ENCODE results near the gene CCDC85A.

Gene CCDC85A

DNA sequence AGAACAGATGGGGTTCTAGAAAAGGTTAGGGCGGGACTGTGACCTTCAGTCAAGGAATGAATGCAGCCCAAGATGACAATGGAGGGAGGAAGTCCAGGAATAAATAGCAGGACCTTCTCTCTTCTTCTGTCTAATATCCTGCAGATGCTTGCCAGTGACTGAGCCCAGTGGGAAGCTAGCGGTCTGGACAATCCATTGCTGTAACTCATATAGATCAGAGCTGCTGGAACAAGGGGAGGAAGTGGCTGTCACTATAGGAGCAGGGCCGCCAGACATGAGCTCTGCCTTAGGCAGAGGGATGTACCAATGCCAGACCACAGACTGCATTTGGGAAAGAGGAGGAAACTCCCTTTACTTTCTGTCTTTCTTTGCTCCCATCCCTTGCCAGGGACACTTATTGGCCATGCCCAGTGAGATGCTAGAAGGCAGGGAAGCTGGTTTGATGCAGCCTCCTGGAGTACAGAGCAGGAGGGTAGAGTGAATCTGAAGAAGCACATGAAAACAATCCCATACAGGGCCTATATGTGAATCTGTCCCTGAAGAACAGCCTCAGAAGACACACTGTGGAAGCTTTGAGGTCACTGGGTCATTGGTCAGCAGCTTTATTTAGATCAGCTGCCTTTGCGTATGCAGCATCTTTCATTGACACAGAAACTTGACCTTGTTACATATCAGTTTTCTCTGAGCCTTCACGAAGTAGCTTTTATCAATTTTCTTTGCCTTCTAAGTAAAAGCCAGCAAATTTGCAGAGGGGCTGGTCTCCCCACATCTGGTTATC, 65.4 kb downstream of the CCDC85A start:
- Mint-ChIP-seq H3K4me1 (no peaks in the 10 kb centered on the region), H3K4me3 (no peak overlapping the region), H3K27me3 (no peaks in the 10 kb centered on the region), H3K27ac (no peak overlapping the region), H3K36me3 (no peaks in the 10 kb centered on the region), H3K9me3 (no peaks in the 10 kb centered on the region)

GRCh38 chr2:56250153-56250729, 66.5 kb downstream of the CCDC85A start:
- Mint-ChIP-seq H3K36me3 (no peaks in the 10 kb centered on the region), H3K9me3 (no peaks in the 10 kb centered on the region), H3K27me3 (no peaks in the 10 kb centered on the region), H3K4me1 (no peaks in the 10 kb centered on the region), H3K4me3 (no peak overlapping the region), H3K27ac (no peak overlapping the region)

DNA sequence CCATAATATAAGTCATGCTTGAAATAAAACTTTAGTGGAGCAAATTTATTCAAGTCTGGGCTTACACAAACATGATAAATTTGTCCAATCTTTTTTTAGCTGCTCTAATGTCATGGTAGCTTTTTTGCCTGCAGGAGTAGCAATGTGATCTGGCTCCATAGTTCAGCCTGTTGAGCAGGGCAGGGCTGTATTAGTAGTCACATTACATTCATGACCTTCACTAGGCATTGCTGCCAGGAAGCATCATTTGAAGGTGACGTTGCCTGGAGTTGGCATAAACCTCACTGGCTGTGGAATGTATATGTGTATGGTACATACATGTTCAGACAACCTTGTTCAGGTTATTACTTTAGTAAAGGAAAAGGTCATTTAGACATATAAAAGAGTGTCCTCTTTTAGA, 76.6 kb downstream of the CCDC85A start:
- Mint-ChIP-seq H3K27me3 (no peaks in the 10 kb centered on the region), H3K27ac (no peak overlapping the region), H3K36me3 (no peaks in the 10 kb centered on the region), H3K4me1 (no peaks in the 10 kb centered on the region), H3K4me3 (no peak overlapping the region), H3K9me3 (no peaks in the 10 kb centered on the region)

DNA sequence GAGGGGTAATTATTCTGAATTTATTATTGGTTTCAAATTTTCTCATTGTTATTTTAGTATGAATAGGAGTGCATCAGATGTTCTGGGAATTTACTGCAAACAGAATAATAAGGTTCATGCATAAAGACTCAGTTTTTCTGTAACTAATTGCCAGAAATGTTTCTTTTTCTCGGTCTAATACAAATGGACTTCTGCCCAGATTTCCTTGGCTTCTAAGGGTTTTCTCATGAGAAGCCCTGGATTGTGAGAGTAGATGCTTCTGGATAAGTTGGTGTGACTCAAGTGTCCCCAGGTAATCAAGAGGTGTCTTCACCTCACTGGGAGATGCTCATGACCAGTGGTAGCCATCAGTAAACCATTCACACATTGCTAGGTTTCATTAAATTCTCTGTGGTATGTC, 78.5 kb downstream of the CCDC85A start:
- Mint-ChIP-seq H3K36me3 (no peaks in the 10 kb centered on the region), H3K4me3 (no peak overlapping the region), H3K9me3 (no peaks in the 10 kb centered on the region), H3K27me3 (no peaks in the 10 kb centered on the region), H3K4me1 (no peaks in the 10 kb centered on the region), H3K27ac (no peak overlapping the region)

GRCh38 chr2:56263876-56264275, 80.1 kb downstream of the CCDC85A start:
- Mint-ChIP-seq H3K36me3 (no peaks in the 10 kb centered on the region), H3K4me3 (no peak overlapping the region), H3K9me3 (no peaks in the 10 kb centered on the region), H3K27me3 (no peaks in the 10 kb centered on the region), H3K4me1 (no peaks in the 10 kb centered on the region), H3K27ac (no peak overlapping the region)

DNA sequence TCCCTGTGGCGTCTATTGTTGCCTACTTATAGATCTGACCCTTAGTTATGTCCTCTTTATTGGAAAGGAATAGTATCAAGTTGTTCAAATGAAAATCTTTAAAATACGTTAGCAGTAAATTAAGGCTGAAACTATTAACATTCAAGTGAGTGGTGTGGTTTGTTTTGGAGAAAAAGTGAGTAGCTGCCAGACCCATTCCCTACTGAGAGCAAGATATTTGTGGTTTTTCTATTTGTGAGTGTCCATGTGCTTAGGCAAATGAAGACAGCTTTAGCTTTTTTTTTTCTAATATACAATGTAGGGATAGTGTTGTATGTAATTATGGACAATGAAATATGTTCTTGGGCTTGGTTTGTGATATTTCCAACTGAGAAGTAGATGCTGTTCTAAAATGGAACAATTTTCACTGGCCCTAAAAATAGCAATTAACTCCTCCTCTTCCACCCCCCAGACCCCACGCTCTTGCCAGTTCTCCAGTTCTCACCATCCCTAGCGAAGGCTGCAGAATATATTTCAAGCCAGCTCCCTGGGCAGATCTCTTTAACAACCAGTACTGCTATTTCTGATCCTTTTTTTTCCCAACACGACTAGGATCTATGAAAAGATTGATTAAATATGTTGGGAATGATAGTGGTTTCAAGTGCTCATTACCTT, 83.1 kb downstream of the CCDC85A start:
- no peaks in the 10 kb centered on the region for H3K36me3 Mint-ChIP-seq
- H3K27ac Mint-ChIP-seq: no peak overlapping the region
- H3K4me3 Mint-ChIP-seq: no peak overlapping the region

DNA sequence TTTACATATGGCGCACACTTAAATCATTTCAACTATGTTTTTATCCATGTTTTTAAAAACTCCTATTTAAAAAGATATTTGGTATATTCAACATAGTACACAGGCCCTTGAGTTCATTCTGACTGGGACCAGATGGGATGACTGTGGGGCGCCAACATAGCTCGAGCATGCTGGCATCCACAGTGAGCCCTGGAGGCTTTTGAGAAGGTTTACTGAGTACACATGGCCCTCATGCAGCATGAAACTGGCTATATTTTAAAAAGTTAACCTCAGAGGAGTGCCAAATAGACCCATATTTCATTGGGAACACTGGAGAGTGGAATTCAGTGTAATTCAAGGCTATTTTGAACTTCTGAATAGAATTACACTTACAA, 83.6 kb downstream of the CCDC85A start:
- H3K9me3 Mint-ChIP-seq: no peaks in the 10 kb centered on the region
- no peak overlapping the region for H3K27ac Mint-ChIP-seq
- H3K36me3 Mint-ChIP-seq: no peaks in the 10 kb centered on the region
- H3K27me3 Mint-ChIP-seq: no peaks in the 10 kb centered on the region
- no peak overlapping the region for H3K4me3 Mint-ChIP-seq
- H3K4me1 Mint-ChIP-seq: no peaks in the 10 kb centered on the region

More for the DNA sequence above, 83.1 kb downstream of the CCDC85A start:
- Mint-ChIP-seq H3K27me3 (no peaks in the 10 kb centered on the region), H3K9me3 (no peaks in the 10 kb centered on the region), H3K4me1 (no peaks in the 10 kb centered on the region)

DNA sequence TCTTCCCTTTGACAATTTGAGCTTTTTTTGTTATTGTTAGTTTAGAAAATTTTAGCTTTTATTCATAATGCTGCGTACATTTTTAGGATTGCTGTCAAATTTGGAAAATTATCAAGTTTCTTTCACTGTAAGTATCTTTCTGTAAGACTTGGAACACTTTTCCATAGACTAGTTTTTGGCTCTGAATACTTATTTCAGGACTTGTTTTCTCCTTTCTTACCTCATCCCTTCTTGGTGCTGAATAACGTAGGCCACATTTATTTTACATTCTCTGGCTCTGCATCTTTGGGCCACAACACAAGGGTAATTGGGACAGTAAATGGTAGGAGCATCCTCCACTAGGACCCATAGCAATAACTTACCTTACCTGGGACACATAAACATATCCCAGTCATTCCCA, 85.1 kb downstream of the CCDC85A start:
- H3K4me1 Mint-ChIP-seq: no peaks in the 10 kb centered on the region
- no peak overlapping the region for H3K27ac Mint-ChIP-seq
- H3K9me3 Mint-ChIP-seq: no peaks in the 10 kb centered on the region
- H3K36me3 Mint-ChIP-seq: no peaks in the 10 kb centered on the region
- H3K4me3 Mint-ChIP-seq: no peak overlapping the region
- H3K27me3 Mint-ChIP-seq: no peaks in the 10 kb centered on the region

DNA sequence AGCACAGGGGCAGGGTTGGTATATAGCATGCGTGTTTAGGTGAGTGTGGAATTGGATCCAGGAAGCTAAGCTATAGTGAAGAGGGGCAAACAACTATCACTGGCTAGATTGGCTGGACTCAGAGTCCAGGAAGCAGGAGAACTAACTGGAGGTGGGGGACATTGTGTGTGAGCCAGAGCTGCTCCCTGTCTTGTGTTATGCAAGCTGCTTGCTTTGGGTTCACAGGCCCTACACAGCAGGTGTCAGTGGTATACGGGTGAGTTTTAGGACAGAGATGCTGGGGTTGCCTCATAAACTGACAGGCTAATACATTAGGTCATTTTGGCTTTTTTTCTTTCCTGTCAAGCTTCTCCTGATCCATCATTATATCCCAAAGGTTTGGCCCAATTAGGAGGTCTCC, 87.5 kb downstream of the CCDC85A start:
- no peaks in the 10 kb centered on the region for H3K27me3 Mint-ChIP-seq
- H3K36me3 Mint-ChIP-seq: no peaks in the 10 kb centered on the region
- no peaks in the 10 kb centered on the region for H3K4me1 Mint-ChIP-seq
- no peaks in the 10 kb centered on the region for H3K9me3 Mint-ChIP-seq
- H3K27ac Mint-ChIP-seq: no peak overlapping the region
- no peak overlapping the region for H3K4me3 Mint-ChIP-seq

- H3K36me3 Mint-ChIP-seq: no peaks in the 10 kb centered on the region
- no peak overlapping the region for H3K4me3 Mint-ChIP-seq
- no peaks in the 10 kb centered on the region for H3K4me1 Mint-ChIP-seq
- H3K9me3 Mint-ChIP-seq: no peaks in the 10 kb centered on the region
- no peak overlapping the region for H3K27ac Mint-ChIP-seq
- no peaks in the 10 kb centered on the region for H3K27me3 Mint-ChIP-seq
Observed at GRCh38 chr2:56285224-56285623, 101.4 kb downstream of the CCDC85A start.

DNA sequence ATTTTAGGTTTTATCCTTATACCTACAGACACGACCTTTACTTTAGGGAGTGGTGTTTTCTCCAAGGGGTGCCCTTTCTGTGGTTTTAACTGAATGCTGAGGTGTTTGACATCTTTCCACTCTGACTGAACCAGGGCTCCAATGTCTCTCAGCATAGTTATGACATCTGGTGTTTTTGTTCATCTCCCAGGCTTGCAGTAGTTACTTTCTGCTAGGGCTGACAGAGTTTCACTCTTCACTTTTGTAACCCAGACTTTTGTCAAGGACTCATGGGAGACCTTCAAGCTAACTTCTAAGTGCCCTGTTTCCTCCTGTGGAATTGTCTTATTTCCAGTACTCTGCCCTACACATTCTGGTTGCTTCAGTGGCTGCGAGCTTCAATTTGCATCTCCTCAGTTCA, 103.1 kb downstream of the CCDC85A start:
- H3K9me3 Mint-ChIP-seq: peaks cover 9% of the 10 kb centered on the region
- H3K27me3 Mint-ChIP-seq: no peaks in the 10 kb centered on the region
- no peaks in the 10 kb centered on the region for H3K36me3 Mint-ChIP-seq
- H3K4me1 Mint-ChIP-seq: no peaks in the 10 kb centered on the region
- H3K4me3 Mint-ChIP-seq: no peak overlapping the region
- no peak overlapping the region for H3K27ac Mint-ChIP-seq

- Mint-ChIP-seq H3K36me3 (no peaks in the 10 kb centered on the region), H3K4me1 (no peaks in the 10 kb centered on the region), H3K4me3 (no peak overlapping the region), H3K27ac (no peak overlapping the region), H3K9me3 (peaks cover 9% of the 10 kb centered on the region), H3K27me3 (no peaks in the 10 kb centered on the region)
Observed at GRCh38 chr2:56287508-56287907, 103.7 kb downstream of the CCDC85A start.

DNA sequence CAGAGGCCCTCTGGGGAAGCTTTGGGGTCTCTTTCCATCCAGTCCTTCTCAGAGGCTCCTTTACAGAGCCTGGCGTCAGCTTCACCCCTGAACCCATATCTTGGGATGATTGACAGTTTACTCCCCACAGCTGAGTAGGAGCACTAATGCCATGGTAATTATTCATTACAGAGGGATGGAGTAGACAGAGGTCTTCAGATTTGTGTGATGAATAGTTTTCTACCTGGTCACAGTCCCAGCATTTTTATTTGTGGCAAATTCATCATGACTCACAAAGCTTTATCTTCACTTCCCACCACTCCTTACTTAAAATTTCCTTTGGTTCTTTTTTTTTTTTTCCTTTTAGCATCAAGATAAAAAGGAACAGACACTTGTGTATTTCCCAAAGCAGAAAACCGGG, 104.2 kb downstream of the CCDC85A start:
- Mint-ChIP-seq H3K36me3 (no peaks in the 10 kb centered on the region), H3K9me3 (peaks cover 9% of the 10 kb centered on the region), H3K4me1 (no peaks in the 10 kb centered on the region), H3K4me3 (no peak overlapping the region), H3K27ac (no peak overlapping the region), H3K27me3 (no peaks in the 10 kb centered on the region)

GRCh38 chr2:56288838-56289580, 105.2 kb downstream of the CCDC85A start:
- Mint-ChIP-seq H3K27ac (no peak overlapping the region), H3K9me3 (peaks cover 9% of the 10 kb centered on the region), H3K27me3 (no peaks in the 10 kb centered on the region), H3K4me1 (no peaks in the 10 kb centered on the region), H3K4me3 (no peak overlapping the region), H3K36me3 (no peaks in the 10 kb centered on the region)

GRCh38 chr2:56291711-56292110, 107.9 kb downstream of the CCDC85A start:
- Mint-ChIP-seq H3K4me1 (no peaks in the 10 kb centered on the region), H3K36me3 (no peaks in the 10 kb centered on the region), H3K9me3 (peaks cover 9% of the 10 kb centered on the region), H3K4me3 (no peak overlapping the region), H3K27me3 (no peaks in the 10 kb centered on the region), H3K27ac (no peak overlapping the region)

- no peak overlapping the region for H3K4me3 Mint-ChIP-seq
- H3K36me3 Mint-ChIP-seq: no peaks in the 10 kb centered on the region
- H3K27ac Mint-ChIP-seq: no peak overlapping the region
- H3K9me3 Mint-ChIP-seq: peaks cover 9% of the 10 kb centered on the region
- H3K27me3 Mint-ChIP-seq: no peaks in the 10 kb centered on the region
- no peaks in the 10 kb centered on the region for H3K4me1 Mint-ChIP-seq
Observed at GRCh38 chr2:56292951-56293350, 109.2 kb downstream of the CCDC85A start.

All from activated naive CD4-positive, alpha-beta T cell treated with anti-CD3 and anti-CD28 coated beads, Interleukin-2, amount 50 U/mL, for 24 hours (primary cell).